HepG2 (cell line): ENCODE measurements around the gene TEX14. TPM values are rescaled to one million over a fixed set of nuclear protein-coding genes. Genes with fewer than 3 reads are reported as not detected.

Experiments used
- CENPT ChIP-seq: sonication (generic); formaldehyde crosslinking; IDR thresholded peaks from 2 replicates; pipeline ENCODE4 v1.8.0; 2022; ENCODE audit warnings: low read depth, mild to moderate bottlenecking, moderate library complexity, missing genetic modification reagents
- HES4 ChIP-seq: sonication (generic); formaldehyde crosslinking; IDR thresholded peaks from 2 replicates; pipeline ENCODE4 v1.9.0; 2021; ENCODE audit warnings: mild to moderate bottlenecking, missing genetic modification reagents, borderline replicate concordance
- JARID2 ChIP-seq: sonication (generic); formaldehyde crosslinking; IDR thresholded peaks from 2 replicates; pipeline ENCODE4 v1.8.1; 2023; ENCODE audit warnings: missing genetic modification reagents, inconsistent platforms; ENCODE audit not compliant: insufficient replicate concordance
- SATB2 ChIP-seq: sonication (generic); formaldehyde crosslinking; IDR thresholded peaks from 2 replicates; pipeline ENCODE4 v1.5.0; 2020; ENCODE audit warnings: missing genetic modification reagents
- SIN3A ChIP-seq: IDR thresholded peaks from 2 replicates; pipeline ENCODE4 v1.6.1; 2011; ENCODE audit warnings: low read depth, mild to moderate bottlenecking, control low read depth, low read length, borderline replicate concordance
- SNAPC2 ChIP-seq: sonication (generic); formaldehyde crosslinking; IDR thresholded peaks from 2 replicates; pipeline ENCODE4 v1.8.1; 2022; ENCODE audit warnings: mild to moderate bottlenecking, missing genetic modification reagents
- SYNCRIP ChIP-seq: fragments of 200-400 bp; formaldehyde crosslinking; IDR thresholded peaks from 2 replicates; pipeline ENCODE4 v1.6.1; 2018; ENCODE audit warnings: mild to moderate bottlenecking, low read depth, low read length; ENCODE audit not compliant: insufficient read depth
- XRCC5 ChIP-seq: fragments of 200-400 bp; formaldehyde crosslinking; optimal IDR thresholded peaks from 2 replicates; pipeline ENCODE3; 2017; ENCODE audit warnings: mild to moderate bottlenecking, low read length
- ZNF17 ChIP-seq: sonication (generic); formaldehyde crosslinking; IDR thresholded peaks from 2 replicates; pipeline ENCODE4 v1.5.0; 2020; ENCODE audit warnings: mild to moderate bottlenecking, missing genetic modification reagents
- ZNF234 ChIP-seq: sonication (generic); formaldehyde crosslinking; conservative IDR thresholded peaks from 2 replicates; pipeline ENCODE4 v1.5.1; 2020; ENCODE audit warnings: mild to moderate bottlenecking, missing genetic modification reagents
- ZNF33B ChIP-seq: sonication (generic); formaldehyde crosslinking; IDR thresholded peaks from 2 replicates; pipeline ENCODE4 v1.5.1; 2020; ENCODE audit warnings: mild to moderate bottlenecking, missing genetic modification reagents
- ZNF549 ChIP-seq: sonication (generic); formaldehyde crosslinking; IDR thresholded peaks from 2 replicates; pipeline ENCODE4 v1.5.0; 2020; ENCODE audit warnings: missing genetic modification reagents
- ZNF746 ChIP-seq: sonication (generic); formaldehyde crosslinking; IDR thresholded peaks from 2 replicates; pipeline ENCODE4 v1.8.0; 2022; ENCODE audit warnings: mild to moderate bottlenecking, missing genetic modification reagents
- ZNF788 ChIP-seq: sonication (generic); formaldehyde crosslinking; IDR thresholded peaks from 2 replicates; pipeline ENCODE4 v1.5.0; 2020; ENCODE audit warnings: mild to moderate bottlenecking, missing genetic modification reagents, borderline replicate concordance
- polyA plus RNA-seq, 8 experiments: library from polyadenylated mRNA; depleted of rRNA in 3 of 8; stranded (reverse) in 7 of 8; unstranded in 1 of 8; fragments of >200 nt; fragmentation: Illumina TruSeq in 4 of 8; extraction: Trizol in 4 of 8; gene quantifications; 2 replicates each; pipeline versions ENCODE4 v1.2.1 to v1.2.3, GENCODE V29; 2011 to 2016; ENCODE audit warnings: low read depth in 4 of 8, missing spikeins in 1 of 8, mixed read lengths in 1 of 8; ENCODE audit not compliant: insufficient read depth in 1 of 8
- total RNA-seq, 5 experiments: library from RNA; depleted of rRNA; stranded (reverse); fragments of >200 nt; fragmentation: Illumina TruSeq; extraction: Trizol; gene quantifications; 2 replicates each; pipeline ENCODE4 v1.2.3, GENCODE V29; 2016; ENCODE audit warnings: low read depth in 1 of 5
- TF ChIP-seq, protein P1 (sequence below): IDR thresholded peaks from 2 replicates; pipeline ENCODE4 v1.6.1; 2016
- TF ChIP-seq, protein P2 (sequence below): sonication (generic); formaldehyde crosslinking; IDR thresholded peaks from 2 replicates; pipeline ENCODE4 v1.4.0; 2020; ENCODE audit warnings: missing genetic modification reagents, borderline replicate concordance
- TF ChIP-seq, protein P3 (sequence below): sonication (generic); formaldehyde crosslinking; IDR thresholded peaks from 2 replicates; pipeline ENCODE4 v1.8.0; 2022; ENCODE audit warnings: mild to moderate bottlenecking, missing genetic modification reagents; ENCODE audit not compliant: insufficient replicate concordance
- TF ChIP-seq, protein P4 (sequence below): sonication (generic); formaldehyde crosslinking; IDR thresholded peaks from 2 replicates; pipeline ENCODE4 v1.5.0; 2020; ENCODE audit warnings: mild to moderate bottlenecking, missing genetic modification reagents, borderline replicate concordance

Gene TEX14
- total and polyA plus RNA-seq, 2 of the 13 experiments (the other 11 are each of a cell fraction or from before 2014, with no cell fraction given): 0.04 to 0.07 TPM

DNA sequence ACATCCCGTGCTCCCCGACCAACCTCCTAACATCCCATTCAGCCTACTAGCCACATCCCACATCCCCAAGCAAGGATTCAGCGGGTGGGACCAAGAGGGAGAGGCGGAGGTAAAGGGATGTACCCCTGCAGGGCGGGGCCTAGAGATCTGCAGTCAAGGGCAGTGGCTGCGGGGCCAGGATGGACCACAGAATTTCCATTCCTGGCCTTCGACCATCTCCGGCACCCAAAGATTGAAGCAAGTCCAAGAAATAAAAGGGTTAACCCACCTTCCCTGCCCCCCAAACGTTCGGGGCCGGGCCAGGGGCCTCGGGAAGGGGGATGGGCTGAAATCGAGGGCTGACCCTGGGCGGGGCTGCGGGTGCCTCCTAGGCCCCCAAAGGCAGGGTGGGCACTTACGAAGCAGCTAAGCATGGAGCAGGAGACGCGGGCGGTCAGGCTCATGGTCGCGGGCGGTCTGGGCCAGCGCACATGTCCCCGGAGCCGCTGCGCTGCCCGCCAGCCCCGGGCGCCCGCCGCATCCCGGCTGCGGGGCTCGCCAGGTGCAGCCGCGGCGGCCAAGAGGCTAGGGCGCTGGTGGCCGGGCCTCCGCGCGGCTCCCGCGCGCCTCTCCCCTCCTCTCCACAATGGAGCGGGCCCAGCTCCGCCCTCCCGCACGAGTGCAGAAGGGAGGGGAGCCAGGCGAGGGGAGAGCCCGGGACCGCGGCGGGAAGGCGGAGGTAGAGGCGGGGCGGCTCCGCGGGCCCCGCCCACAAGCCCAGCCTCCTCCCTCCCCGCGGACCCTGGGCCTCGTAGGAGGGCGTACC is 177.7 kb downstream of the TEX14 start, which contains the start of gene MTMR4 (continued):
- TF ChIP-seq, protein P1, sequence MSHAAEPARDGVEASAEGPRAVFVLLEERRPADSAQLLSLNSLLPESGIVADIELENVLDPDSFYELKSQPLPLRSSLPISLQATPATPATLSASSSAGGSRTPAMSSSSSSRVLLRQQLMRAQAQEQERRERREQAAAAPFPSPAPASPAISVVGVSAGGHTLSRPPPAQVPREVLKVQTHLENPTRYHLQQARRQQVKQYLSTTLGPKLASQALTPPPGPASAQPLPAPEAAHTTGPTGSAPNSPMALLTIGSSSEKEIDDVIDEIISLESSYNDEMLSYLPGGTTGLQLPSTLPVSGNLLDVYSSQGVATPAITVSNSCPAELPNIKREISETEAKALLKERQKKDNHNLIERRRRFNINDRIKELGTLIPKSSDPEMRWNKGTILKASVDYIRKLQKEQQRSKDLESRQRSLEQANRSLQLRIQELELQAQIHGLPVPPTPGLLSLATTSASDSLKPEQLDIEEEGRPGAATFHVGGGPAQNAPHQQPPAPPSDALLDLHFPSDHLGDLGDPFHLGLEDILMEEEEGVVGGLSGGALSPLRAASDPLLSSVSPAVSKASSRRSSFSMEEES: peak; percentile 62; the same call in 1 of the 2 replicates
- TF ChIP-seq, protein P2, sequence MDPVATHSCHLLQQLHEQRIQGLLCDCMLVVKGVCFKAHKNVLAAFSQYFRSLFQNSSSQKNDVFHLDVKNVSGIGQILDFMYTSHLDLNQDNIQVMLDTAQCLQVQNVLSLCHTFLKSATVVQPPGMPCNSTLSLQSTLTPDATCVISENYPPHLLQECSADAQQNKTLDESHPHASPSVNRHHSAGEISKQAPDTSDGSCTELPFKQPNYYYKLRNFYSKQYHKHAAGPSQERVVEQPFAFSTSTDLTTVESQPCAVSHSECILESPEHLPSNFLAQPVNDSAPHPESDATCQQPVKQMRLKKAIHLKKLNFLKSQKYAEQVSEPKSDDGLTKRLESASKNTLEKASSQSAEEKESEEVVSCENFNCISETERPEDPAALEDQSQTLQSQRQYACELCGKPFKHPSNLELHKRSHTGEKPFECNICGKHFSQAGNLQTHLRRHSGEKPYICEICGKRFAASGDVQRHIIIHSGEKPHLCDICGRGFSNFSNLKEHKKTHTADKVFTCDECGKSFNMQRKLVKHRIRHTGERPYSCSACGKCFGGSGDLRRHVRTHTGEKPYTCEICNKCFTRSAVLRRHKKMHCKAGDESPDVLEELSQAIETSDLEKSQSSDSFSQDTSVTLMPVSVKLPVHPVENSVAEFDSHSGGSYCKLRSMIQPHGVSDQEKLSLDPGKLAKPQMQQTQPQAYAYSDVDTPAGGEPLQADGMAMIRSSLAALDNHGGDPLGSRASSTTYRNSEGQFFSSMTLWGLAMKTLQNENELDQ (CRISPR knock-in tag): no peak
- no peak for TF ChIP-seq ZNF17 (CRISPR knock-in tag)
- TF ChIP-seq, protein P3, sequence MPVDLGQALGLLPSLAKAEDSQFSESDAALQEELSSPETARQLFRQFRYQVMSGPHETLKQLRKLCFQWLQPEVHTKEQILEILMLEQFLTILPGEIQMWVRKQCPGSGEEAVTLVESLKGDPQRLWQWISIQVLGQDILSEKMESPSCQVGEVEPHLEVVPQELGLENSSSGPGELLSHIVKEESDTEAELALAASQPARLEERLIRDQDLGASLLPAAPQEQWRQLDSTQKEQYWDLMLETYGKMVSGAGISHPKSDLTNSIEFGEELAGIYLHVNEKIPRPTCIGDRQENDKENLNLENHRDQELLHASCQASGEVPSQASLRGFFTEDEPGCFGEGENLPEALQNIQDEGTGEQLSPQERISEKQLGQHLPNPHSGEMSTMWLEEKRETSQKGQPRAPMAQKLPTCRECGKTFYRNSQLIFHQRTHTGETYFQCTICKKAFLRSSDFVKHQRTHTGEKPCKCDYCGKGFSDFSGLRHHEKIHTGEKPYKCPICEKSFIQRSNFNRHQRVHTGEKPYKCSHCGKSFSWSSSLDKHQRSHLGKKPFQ (CRISPR knock-in tag): no peak
- TF ChIP-seq JARID2 (CRISPR knock-in tag): no peak
- TF ChIP-seq SYNCRIP: no peak
- TF ChIP-seq SATB2 (CRISPR knock-in tag): no peak
- TF ChIP-seq SNAPC2 (CRISPR knock-in tag): no peak
- 0 out of 2 replicates have a peak, but pooled peaks have one; percentile 63 for TF ChIP-seq ZNF234
- no peak; the same call in 1 of the 2 replicates for TF ChIP-seq CENPT (CRISPR knock-in tag)
- TF ChIP-seq ZNF549: no peak
- TF ChIP-seq ZNF788 (CRISPR knock-in tag): peak; percentile 60; the same call in 1 of the 2 replicates
- peak; percentile 40; the same call in 1 of the 2 replicates for TF ChIP-seq HES4 (CRISPR knock-in tag)
- no peak for TF ChIP-seq ZNF33B (CRISPR knock-in tag)
- TF ChIP-seq, protein P4, sequence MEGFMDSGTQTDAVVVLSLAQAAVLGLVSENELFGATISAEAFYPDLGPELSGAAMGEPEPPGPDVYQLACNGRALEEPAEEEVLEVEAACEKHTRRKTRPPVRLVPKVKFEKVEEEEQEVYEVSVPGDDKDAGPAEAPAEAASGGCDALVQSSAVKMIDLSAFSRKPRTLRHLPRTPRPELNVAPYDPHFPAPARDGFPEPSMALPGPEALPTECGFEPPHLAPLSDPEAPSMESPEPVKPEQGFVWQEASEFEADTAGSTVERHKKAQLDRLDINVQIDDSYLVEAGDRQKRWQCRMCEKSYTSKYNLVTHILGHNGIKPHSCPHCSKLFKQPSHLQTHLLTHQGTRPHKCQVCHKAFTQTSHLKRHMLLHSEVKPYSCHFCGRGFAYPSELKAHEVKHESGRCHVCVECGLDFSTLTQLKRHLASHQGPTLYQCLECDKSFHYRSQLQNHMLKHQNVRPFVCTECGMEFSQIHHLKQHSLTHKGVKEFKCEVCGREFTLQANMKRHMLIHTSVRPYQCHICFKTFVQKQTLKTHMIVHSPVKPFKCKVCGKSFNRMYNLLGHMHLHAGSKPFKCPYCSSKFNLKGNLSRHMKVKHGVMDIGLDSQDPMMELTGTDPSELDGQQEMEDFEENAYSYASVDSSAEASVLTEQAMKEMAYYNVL (CRISPR knock-in tag): no peak
- TF ChIP-seq XRCC5: peak; percentile 48
- no peak; the same call in 1 of the 2 replicates for TF ChIP-seq ZNF746 (CRISPR knock-in tag)
- peak; percentile 69; the same call in 1 of the 2 replicates for TF ChIP-seq SIN3A
